ENCODE results near the gene CLEC4A. TPM values are rescaled to one million over a fixed set of nuclear protein-coding genes. Genes with fewer than 3 reads are reported as not detected.
"Not testable (repeated sequence)": the region's sequence is repeated elsewhere in the genome, so short reads cannot be mapped to it uniquely, and the experiment has no call there.

Gene CLEC4A
- total RNA-seq, 2 experiments from 2014 or later, result 0.50 to 0.99 TPM

GRCh38 chr12:8157484-8158198, 34.2 kb downstream of the CLEC4A start:
- Histone ChIP-seq H4K20me1 (ENCODE audit: insufficient read depth, low read length) (no peaks in the 10 kb centered on the region), H3K79me2 (ENCODE audit: insufficient read depth, low read depth, low read length) (no peaks in the 10 kb centered on the region), H2AFZ (ENCODE audit: low read length) (no peak overlapping the region), H3K27ac (ENCODE audit: low read depth, low read length, poor library complexity, severe bottlenecking) (no peak overlapping the region), H3K36me3 (ENCODE audit: insufficient read depth, low read length) (no peaks in the 10 kb centered on the region), H3K4me2 (ENCODE audit: low read length) (no peak overlapping the region), H3K4me3 (ENCODE audit: low read depth, low read length, poor library complexity, severe bottlenecking) (no peak overlapping the region), H3K4me1 (ENCODE audit: insufficient read depth, low read length, poor library complexity, severe bottlenecking) (no peaks in the 10 kb centered on the region), H3K9me3 (ENCODE audit: low read length) (no peaks in the 10 kb centered on the region), H3K9me2 (ENCODE audit: insufficient read depth, low read length) (no peaks in the 10 kb centered on the region)
- no peak for DNase-seq (ENCODE audit: low spot score)
- CTCF ChIA-PET (ENCODE audit: unreplicated experiment), result no interaction called here
- TF ChIP-seq EZH2phosphoT487 (IDR thresholded peaks at IDR 0.05; ENCODE audit: borderline replicate concordance, low read depth, low read length), result no peak
- TF ChIP-seq, protein P1, sequence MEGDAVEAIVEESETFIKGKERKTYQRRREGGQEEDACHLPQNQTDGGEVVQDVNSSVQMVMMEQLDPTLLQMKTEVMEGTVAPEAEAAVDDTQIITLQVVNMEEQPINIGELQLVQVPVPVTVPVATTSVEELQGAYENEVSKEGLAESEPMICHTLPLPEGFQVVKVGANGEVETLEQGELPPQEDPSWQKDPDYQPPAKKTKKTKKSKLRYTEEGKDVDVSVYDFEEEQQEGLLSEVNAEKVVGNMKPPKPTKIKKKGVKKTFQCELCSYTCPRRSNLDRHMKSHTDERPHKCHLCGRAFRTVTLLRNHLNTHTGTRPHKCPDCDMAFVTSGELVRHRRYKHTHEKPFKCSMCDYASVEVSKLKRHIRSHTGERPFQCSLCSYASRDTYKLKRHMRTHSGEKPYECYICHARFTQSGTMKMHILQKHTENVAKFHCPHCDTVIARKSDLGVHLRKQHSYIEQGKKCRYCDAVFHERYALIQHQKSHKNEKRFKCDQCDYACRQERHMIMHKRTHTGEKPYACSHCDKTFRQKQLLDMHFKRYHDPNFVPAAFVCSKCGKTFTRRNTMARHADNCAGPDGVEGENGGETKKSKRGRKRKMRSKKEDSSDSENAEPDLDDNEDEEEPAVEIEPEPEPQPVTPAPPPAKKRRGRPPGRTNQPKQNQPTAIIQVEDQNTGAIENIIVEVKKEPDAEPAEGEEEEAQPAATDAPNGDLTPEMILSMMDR (conservative IDR thresholded peaks at IDR 0.05; ENCODE audit: low read length), result no peak
- POLR2A ChIA-PET, result interaction anchor here (0.6 kb wide), 1 partner anchor 20 kb away, joined by 3 read pairs; no protein-coding TSS in a partner anchor
- BruUV-seq (replicated peaks), result no TSS peak
- intact Hi-C loops (cut with micrococcal nuclease; ENCODE audit: unreplicated experiment), result no loop called here

DNA sequence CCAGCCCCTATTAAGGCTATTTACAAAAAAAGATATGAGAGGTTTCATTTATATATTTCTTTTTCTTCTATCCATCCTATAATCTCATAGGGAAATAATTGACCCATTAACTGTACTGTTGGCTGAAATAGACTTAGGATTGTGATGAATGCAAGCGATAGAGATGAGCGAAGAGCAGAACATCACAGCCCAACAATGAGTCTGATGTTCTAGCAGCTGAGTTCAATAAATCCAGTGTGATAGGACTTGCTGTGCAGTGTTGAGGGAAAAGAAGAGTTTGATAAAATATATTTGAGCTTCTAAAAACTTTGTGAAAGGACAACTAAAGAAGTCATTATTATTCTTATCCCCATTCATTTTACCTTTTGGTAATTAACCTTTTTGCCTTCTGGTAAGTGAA, 49.5 kb downstream of the CLEC4A start:
- POLR2A ChIA-PET; H3K9me2 ChIP-seq (ENCODE audit: insufficient read depth, low read length); BruUV-seq (replicated peaks); DNase-seq (ENCODE audit: low spot score); H2AFZ ChIP-seq (ENCODE audit: low read length); H3K4me2 ChIP-seq (ENCODE audit: low read length); H3K4me1 ChIP-seq (ENCODE audit: insufficient read depth, low read length, poor library complexity, severe bottlenecking); H4K20me1 ChIP-seq (ENCODE audit: insufficient read depth, low read length); H3K4me3 ChIP-seq (ENCODE audit: low read depth, low read length, poor library complexity, severe bottlenecking); intact Hi-C loops (cut with micrococcal nuclease; ENCODE audit: unreplicated experiment); H3K9me3 ChIP-seq (ENCODE audit: low read length); H3K27ac ChIP-seq (ENCODE audit: low read depth, low read length, poor library complexity, severe bottlenecking); H3K79me2 ChIP-seq (ENCODE audit: insufficient read depth, low read depth, low read length); CTCF ChIA-PET (ENCODE audit: unreplicated experiment); H3K36me3 ChIP-seq (ENCODE audit: insufficient read depth, low read length): not testable (repeated sequence)

GRCh38 chr12:8179989-8180585, 56.7 kb downstream of the CLEC4A start:
- peak overlapping the region; percentile 49 for H3K4me2 ChIP-seq (ENCODE audit: low read length)
- peak; percentile 63 for DNase-seq (ENCODE audit: low spot score)
- POLR2A ChIA-PET; H3K9me2 ChIP-seq (ENCODE audit: insufficient read depth, low read length); H3K9me3 ChIP-seq (ENCODE audit: low read length); H3K4me1 ChIP-seq (ENCODE audit: insufficient read depth, low read length, poor library complexity, severe bottlenecking); H3K79me2 ChIP-seq (ENCODE audit: insufficient read depth, low read depth, low read length); H3K27ac ChIP-seq (ENCODE audit: low read depth, low read length, poor library complexity, severe bottlenecking); CTCF ChIA-PET (ENCODE audit: unreplicated experiment); H4K20me1 ChIP-seq (ENCODE audit: insufficient read depth, low read length); intact Hi-C loops (cut with micrococcal nuclease; ENCODE audit: unreplicated experiment); H3K36me3 ChIP-seq (ENCODE audit: insufficient read depth, low read length); BruUV-seq (replicated peaks): not testable (repeated sequence)
- peak overlapping the region; percentile 65 for H3K4me3 ChIP-seq (ENCODE audit: low read depth, low read length, poor library complexity, severe bottlenecking)
- peak overlapping the region; percentile 67; the same call in 1 of the 2 replicates for H2AFZ ChIP-seq (ENCODE audit: low read length)
- TF ChIP-seq, protein P1 (conservative IDR thresholded peaks at IDR 0.05; ENCODE audit: low read length), result peak; percentile 70

- intact Hi-C loops (cut with micrococcal nuclease; ENCODE audit: unreplicated experiment); DNase-seq (ENCODE audit: low spot score); H3K4me3 ChIP-seq (ENCODE audit: low read depth, low read length, poor library complexity, severe bottlenecking); H3K4me2 ChIP-seq (ENCODE audit: low read length); H3K27ac ChIP-seq (ENCODE audit: low read depth, low read length, poor library complexity, severe bottlenecking); BruUV-seq (replicated peaks); H2AFZ ChIP-seq (ENCODE audit: low read length); CTCF ChIA-PET (ENCODE audit: unreplicated experiment); H3K9me3 ChIP-seq (ENCODE audit: low read length); H4K20me1 ChIP-seq (ENCODE audit: insufficient read depth, low read length); H3K9me2 ChIP-seq (ENCODE audit: insufficient read depth, low read length); H3K79me2 ChIP-seq (ENCODE audit: insufficient read depth, low read depth, low read length); H3K36me3 ChIP-seq (ENCODE audit: insufficient read depth, low read length); H3K4me1 ChIP-seq (ENCODE audit: insufficient read depth, low read length, poor library complexity, severe bottlenecking): not testable (repeated sequence)
- POLR2A ChIA-PET, result interaction anchor here (0.6 kb wide), 1 partner anchor 1170 kb away, joined by 3 read pairs; no protein-coding TSS in a partner anchor
These were observed 57.9 kb downstream of the CLEC4A start for GRCh38 chr12:8181271-8181670.

DNA sequence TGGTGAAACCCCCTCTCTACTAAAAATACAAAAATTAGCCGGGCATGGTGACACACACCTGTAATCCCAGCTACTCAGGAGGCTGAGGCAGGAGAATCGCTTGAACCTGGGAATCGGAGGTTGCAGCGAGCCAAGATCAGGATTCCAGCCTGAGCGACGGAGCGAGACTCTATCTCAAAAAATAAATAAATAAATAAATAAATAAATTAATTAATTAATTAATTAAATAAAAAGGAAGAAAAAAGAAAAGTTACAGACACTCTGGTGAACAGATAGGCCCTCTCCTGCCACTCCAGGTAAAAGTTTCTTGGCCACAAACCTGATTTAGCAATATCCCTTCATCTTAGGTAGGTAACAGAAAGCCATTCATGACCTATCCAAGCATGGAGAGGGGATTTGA, 59.5 kb downstream of the CLEC4A start:
- CTCF ChIA-PET (ENCODE audit: unreplicated experiment); POLR2A ChIA-PET; H3K9me2 ChIP-seq (ENCODE audit: insufficient read depth, low read length); intact Hi-C loops (cut with micrococcal nuclease; ENCODE audit: unreplicated experiment); H3K4me1 ChIP-seq (ENCODE audit: insufficient read depth, low read length, poor library complexity, severe bottlenecking); H3K79me2 ChIP-seq (ENCODE audit: insufficient read depth, low read depth, low read length); DNase-seq (ENCODE audit: low spot score); H2AFZ ChIP-seq (ENCODE audit: low read length); H4K20me1 ChIP-seq (ENCODE audit: insufficient read depth, low read length); H3K27ac ChIP-seq (ENCODE audit: low read depth, low read length, poor library complexity, severe bottlenecking); H3K36me3 ChIP-seq (ENCODE audit: insufficient read depth, low read length); H3K9me3 ChIP-seq (ENCODE audit: low read length); H3K4me2 ChIP-seq (ENCODE audit: low read length); BruUV-seq (replicated peaks); H3K4me3 ChIP-seq (ENCODE audit: low read depth, low read length, poor library complexity, severe bottlenecking): not testable (repeated sequence)
